GM12892 (cell line): ENCODE data around the gene HOXB5.

Experiments
- DNase-seq: peaks from one replicate; pipeline ENCODE4 v3.0.0; 2011; ENCODE audit not compliant: insufficient read length
- FAIRE-seq: peaks from 2 replicates; lab custom pipeline; 2011; peaks lifted over from hg19 to GRCh38; lab: Jason Lieb, UNC
- POLR2A ChIP-seq: IDR thresholded peaks from 2 replicates; pipeline ENCODE4 v1.6.1; 2011; ENCODE audit warnings: low read depth, low read length, control low read depth
- POLR2AphosphoS5 ChIP-seq: IDR thresholded peaks from 2 replicates; pipeline ENCODE4 v1.6.1; 2011; ENCODE audit warnings: low read depth, low read length, control low read depth
- TAF1 ChIP-seq: IDR thresholded peaks from 2 replicates; pipeline ENCODE4 v1.6.1; 2011; ENCODE audit warnings: low read depth, mild to moderate bottlenecking, control low read depth, low read length, borderline replicate concordance

The HOXB5 gene

GRCh38 chr17:48627118-48627597 is 33.6 kb upstream of the HOXB5 start:
- DNase-seq, result no peak
- TF ChIP-seq TAF1 (no peak), POLR2A (no peak), POLR2AphosphoS5 (no peak)
- FAIRE-seq, result no peak

- peak; percentile 80 for FAIRE-seq
- DNase-seq, result no peak
- TF ChIP-seq POLR2A (no peak), TAF1 (no peak), POLR2AphosphoS5 (no peak)
These were observed 32.9 kb upstream of the HOXB5 start, which contains the start of gene HOXB9 for GRCh38 chr17:48626245-48627117. Gene HOXB9 (minus strand): TSS chr17:48626358. CDS start chr17:48626269, 89 bp downstream.

- FAIRE-seq (peak; percentile 78), DNase-seq (peak; percentile 67)
- no peak for TF ChIP-seq TAF1
- TF ChIP-seq POLR2AphosphoS5, result no peak
- TF ChIP-seq POLR2A, result no peak
These were observed 32.1 kb upstream of the HOXB5 start for GRCh38 chr17:48625495-48626244.

- TF ChIP-seq POLR2AphosphoS5 (no peak), TAF1 (no peak), POLR2A (no peak)
- peak; percentile 54 for FAIRE-seq
- DNase-seq, result no peak
These were observed 31.2 kb upstream of the HOXB5 start for GRCh38 chr17:48624544-48625494.

- FAIRE-seq, result no peak
These were observed 30.5 kb upstream of the HOXB5 start for GRCh38 chr17:48624118-48624517.

GRCh38 chr17:48623583-48623982 is 30.0 kb upstream of the HOXB5 start:
- DNase-seq, result no peak
- FAIRE-seq, result no peak
- TF ChIP-seq POLR2A (no peak), POLR2AphosphoS5 (no peak), TAF1 (no peak)

More at GRCh38 chr17:48624118-48624517, 30.5 kb upstream of the HOXB5 start:
- no peak for TF ChIP-seq TAF1
- no peak for TF ChIP-seq POLR2A
- TF ChIP-seq POLR2AphosphoS5, result no peak
- no peak for DNase-seq

GRCh38 chr17:48622857-48623256 is 29.3 kb upstream of the HOXB5 start:
- FAIRE-seq (no peak), DNase-seq (no peak)
- TF ChIP-seq POLR2A (no peak), TAF1 (no peak), POLR2AphosphoS5 (no peak)

- no peak for TF ChIP-seq POLR2AphosphoS5
- DNase-seq (no peak), FAIRE-seq (no peak)
These were observed 28.1 kb upstream of the HOXB5 start for GRCh38 chr17:48621410-48622392.

- no peak for TF ChIP-seq POLR2AphosphoS5
- no peak for FAIRE-seq
- no peak for DNase-seq
These were observed 27.0 kb upstream of the HOXB5 start for GRCh38 chr17:48620461-48621139.
